Right forelimb (tissue), 1 donor: ENCODE data around the gene ETFB.

Experiments
- DNase-seq: peaks from one replicate; pipeline ENCODE4 v3.0.0-alpha.2; 2018

Gene ETFB

GRCh38 chr19:51327066-51328001 is 38.9 kb downstream of the ETFB start:
- DNase-seq = peak; percentile 65

GRCh38 chr19:51326216-51327065 is 39.7 kb downstream of the ETFB start:
- DNase-seq = no peak

- DNase-seq = no peak
Measured at GRCh38 chr19:51325161-51325976, 40.8 kb downstream of the ETFB start.

- no peak for DNase-seq
Measured at GRCh38 chr19:51324167-51324481, 42.1 kb downstream of the ETFB start.

- DNase-seq = no peak
Measured at GRCh38 chr19:51323481-51324166, 42.6 kb downstream of the ETFB start.

DNA sequence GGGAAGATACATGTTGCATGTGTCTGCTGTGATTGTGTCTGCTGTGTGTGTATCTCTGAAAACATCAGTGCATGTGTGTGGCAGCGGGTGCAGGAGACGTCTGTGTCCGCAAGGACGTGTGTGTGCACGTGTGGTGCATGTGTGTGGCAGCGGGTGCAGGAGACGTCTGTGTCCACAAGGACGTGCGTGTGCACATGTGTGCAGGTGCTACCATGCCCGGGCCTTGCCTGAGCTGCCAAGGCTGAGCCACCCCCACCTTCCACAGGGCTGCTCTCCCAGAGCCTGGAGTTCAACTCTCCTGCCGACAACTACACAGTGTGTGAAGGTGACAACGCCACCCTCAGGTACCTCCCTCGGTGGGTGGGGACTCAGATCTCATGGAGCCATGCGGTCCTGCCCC is 44.4 kb downstream of the ETFB start:
- DNase-seq = no peak

GRCh38 chr19:51320280-51320657 is 45.9 kb downstream of the ETFB start:
- DNase-seq = no peak

GRCh38 chr19:51319649-51320279 is 46.4 kb downstream of the ETFB start:
- no peak for DNase-seq

DNA sequence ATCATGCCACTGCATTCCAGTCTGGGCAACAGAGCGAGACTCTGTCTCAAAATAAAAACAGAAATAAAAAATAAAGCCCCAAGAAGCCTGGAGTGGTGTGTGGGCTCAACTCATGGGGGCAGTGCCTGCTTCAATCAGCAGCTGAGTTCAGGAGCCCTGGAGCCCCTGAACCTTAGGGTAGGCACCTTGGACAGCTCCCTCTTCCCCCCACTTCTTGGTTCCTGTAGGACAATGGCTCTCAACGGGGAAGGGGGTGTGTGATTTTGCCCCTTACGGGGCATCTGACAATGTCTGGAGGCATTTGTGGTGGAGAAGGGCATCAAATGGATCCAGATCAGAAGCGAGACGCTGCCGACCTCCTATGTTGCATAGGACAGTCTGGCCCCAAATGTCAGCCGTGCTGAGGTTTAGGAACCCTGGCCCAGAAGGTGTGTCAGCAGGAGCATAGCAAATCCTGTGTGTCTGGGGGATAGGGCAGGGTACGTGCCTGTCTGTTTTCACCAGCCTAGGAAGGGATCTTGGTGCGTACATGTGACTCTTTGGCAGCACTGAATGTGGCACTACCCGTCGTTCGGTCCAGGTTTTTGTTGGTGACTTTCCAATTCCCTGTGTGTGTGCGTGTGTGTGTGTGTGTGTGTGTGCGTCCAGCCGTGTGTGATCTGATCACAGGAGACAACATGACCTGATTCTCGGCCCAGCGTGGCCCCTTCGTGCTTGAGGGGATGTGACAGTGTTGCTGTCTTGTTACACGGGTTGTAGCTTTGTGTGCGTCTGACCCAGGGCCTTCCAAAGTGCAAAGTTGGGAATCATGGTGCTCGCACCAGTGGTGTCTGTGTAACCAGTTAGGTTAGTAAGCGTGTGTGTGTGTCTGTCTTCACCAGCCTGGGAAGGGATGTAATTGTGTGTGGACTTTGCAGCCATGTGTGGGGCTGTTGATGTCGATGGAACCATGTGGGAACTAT is 47.2 kb downstream of the ETFB start:
- DNase-seq = no peak

- DNase-seq = no peak
Measured at GRCh38 chr19:51317968-51318367, 48.2 kb downstream of the ETFB start.

- no peak for DNase-seq
Measured at GRCh38 chr19:51317376-51317775, 48.8 kb downstream of the ETFB start.

GRCh38 chr19:51316688-51317087 is 49.5 kb downstream of the ETFB start:
- no peak for DNase-seq

- DNase-seq = peak; percentile 60
Measured at GRCh38 chr19:51311351-51312257, 54.6 kb downstream of the ETFB start, which contains the start of gene IGLON5. IGLON5 (plus strand) TSS chr19:51311644; CDS start chr19:51311848, 204 bp downstream.

- no peak for DNase-seq
Measured at GRCh38 chr19:51305479-51305878, 60.7 kb downstream of the ETFB start.

GRCh38 chr19:51301266-51301665 is 64.9 kb downstream of the ETFB start:
- DNase-seq = no peak

DNA sequence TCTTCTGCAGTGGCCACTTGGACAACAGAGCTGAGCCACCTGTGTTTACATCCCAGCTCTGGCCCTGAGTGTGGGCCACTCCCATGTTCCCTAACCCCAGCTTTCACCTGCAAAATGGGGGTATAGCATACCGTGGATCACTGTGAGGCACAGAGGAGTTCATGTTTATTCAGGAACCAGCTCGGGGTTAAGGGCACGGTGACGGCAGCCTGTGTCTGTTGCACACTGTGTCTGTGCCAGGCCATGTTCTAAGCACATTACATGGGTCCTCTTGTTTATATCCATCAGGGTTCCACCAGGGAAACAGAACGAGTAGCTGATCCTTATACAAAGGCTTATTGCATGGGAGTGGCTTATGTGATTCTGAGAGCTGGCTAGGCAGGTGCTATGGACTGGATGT is 68.8 kb downstream of the ETFB start:
- DNase-seq = no peak

DNA sequence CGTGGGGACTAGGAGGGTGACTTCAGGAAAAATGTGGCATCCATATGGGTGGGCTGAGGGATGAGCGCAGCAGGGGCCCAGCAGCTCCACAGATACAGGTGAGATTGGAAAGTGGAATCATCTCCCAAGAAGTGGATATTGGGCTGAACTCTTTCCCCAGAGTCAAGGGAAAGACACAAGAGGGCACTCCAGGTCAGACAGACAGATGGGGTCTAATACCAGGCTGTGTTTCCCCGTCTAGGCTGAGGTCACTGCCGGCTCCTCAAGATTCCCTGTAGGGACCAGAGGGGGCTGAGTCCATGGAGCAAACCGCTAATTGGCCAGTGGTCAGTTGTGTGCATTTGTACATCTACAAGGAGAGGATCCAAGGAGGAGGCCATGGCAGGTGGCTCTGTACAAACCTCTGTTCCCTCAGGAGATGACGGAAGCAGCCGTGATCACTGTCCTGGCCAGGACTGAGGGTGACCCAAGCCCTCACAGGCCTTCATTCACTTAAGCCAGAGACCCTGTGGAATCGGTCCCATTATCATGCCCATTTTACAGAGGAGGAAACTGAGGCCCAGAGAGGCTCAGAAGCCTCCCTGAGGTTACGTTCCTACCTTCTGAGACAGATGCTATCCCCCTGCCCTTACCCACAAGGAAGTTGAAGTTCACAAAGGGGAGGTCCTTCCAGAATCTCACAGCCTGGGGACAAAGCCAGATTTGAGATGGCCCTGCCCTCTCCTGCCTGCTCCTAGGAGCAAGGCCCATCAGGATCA is 69.7 kb downstream of the ETFB start:
- no peak for DNase-seq

- DNase-seq = no peak
Measured at GRCh38 chr19:51295382-51296126, 70.6 kb downstream of the ETFB start.
